ENCODE measurements around the gene DLG1.

Gene DLG1

GRCh38 chr3:197229178-197229577 lies 69.2 kb downstream of the DLG1 start:
- no peak for TF ChIP-seq TAF1 (IDR thresholded peaks at IDR 0.05; ENCODE audit: borderline replicate concordance, insufficient read depth, low read length)

GRCh38 chr3:197227780-197228574 lies 70.4 kb downstream of the DLG1 start:
- TF ChIP-seq REST (IDR thresholded peaks at IDR 0.05; ENCODE audit: insufficient read depth in 1 of 2, low read depth in 2 of 2, low read length in 2 of 2) (no peak), FOXP2 (optimal IDR thresholded peaks at IDR 0.05; ENCODE audit: borderline replicate concordance, extremely low read depth, extremely low read length, insufficient read depth) (no peak), TAF1 (IDR thresholded peaks at IDR 0.05; ENCODE audit: borderline replicate concordance, insufficient read depth, low read length) (no peak), SIN3A (IDR thresholded peaks at IDR 0.05; ENCODE audit: borderline replicate concordance, insufficient read depth, low read length) (no peak)

- no peak for TF ChIP-seq TAF1 (IDR thresholded peaks at IDR 0.05; ENCODE audit: borderline replicate concordance, insufficient read depth, low read length)
- TF ChIP-seq FOXP2 (optimal IDR thresholded peaks at IDR 0.05; ENCODE audit: borderline replicate concordance, extremely low read depth, extremely low read length, insufficient read depth): no peak
- no peak for TF ChIP-seq POLR2AphosphoS5 (IDR thresholded peaks at IDR 0.05; ENCODE audit: low read depth, low read length)
- TF ChIP-seq REST (IDR thresholded peaks at IDR 0.05; ENCODE audit: insufficient read depth in 1 of 2, low read depth in 2 of 2, low read length in 2 of 2): no peak
- no peak for TF ChIP-seq SIN3A (IDR thresholded peaks at IDR 0.05; ENCODE audit: borderline replicate concordance, insufficient read depth, low read length)
Observed at GRCh38 chr3:197226179-197226578, 72.2 kb downstream of the DLG1 start.

GRCh38 chr3:197225579-197225978 lies 72.8 kb downstream of the DLG1 start:
- TF ChIP-seq FOXP2 (optimal IDR thresholded peaks at IDR 0.05; ENCODE audit: borderline replicate concordance, extremely low read depth, extremely low read length, insufficient read depth) (no peak), REST (IDR thresholded peaks at IDR 0.05; ENCODE audit: insufficient read depth in 1 of 2, low read depth in 2 of 2, low read length in 2 of 2) (no peak), SIN3A (IDR thresholded peaks at IDR 0.05; ENCODE audit: borderline replicate concordance, insufficient read depth, low read length) (no peak), POLR2AphosphoS5 (IDR thresholded peaks at IDR 0.05; ENCODE audit: low read depth, low read length) (no peak), TAF1 (IDR thresholded peaks at IDR 0.05; ENCODE audit: borderline replicate concordance, insufficient read depth, low read length) (no peak)

- no peak for TF ChIP-seq SIN3A (IDR thresholded peaks at IDR 0.05; ENCODE audit: borderline replicate concordance, insufficient read depth, low read length)
- no peak for TF ChIP-seq FOXP2 (optimal IDR thresholded peaks at IDR 0.05; ENCODE audit: borderline replicate concordance, extremely low read depth, extremely low read length, insufficient read depth)
- TF ChIP-seq TAF1 (IDR thresholded peaks at IDR 0.05; ENCODE audit: borderline replicate concordance, insufficient read depth, low read length): no peak
- TF ChIP-seq POLR2AphosphoS5 (IDR thresholded peaks at IDR 0.05; ENCODE audit: low read depth, low read length): no peak
- no peak for TF ChIP-seq REST (IDR thresholded peaks at IDR 0.05; ENCODE audit: insufficient read depth in 1 of 2, low read depth in 2 of 2, low read length in 2 of 2)
Observed at GRCh38 chr3:197224034-197224444, 74.4 kb downstream of the DLG1 start.
